ENCODE data around the gene GPA33. TPM values are rescaled to one million over a fixed set of nuclear protein-coding genes. Genes with fewer than 3 reads are reported as not detected.

GPA33 gene
- polyA plus RNA-seq, 1 donor (not counting 4 experiments of a cell fraction or from before 2014, with no cell fraction given): not detected

GRCh38 chr1:167137793-167138510 is 47.8 kb upstream of the GPA33 start:
- H3K9me3 ChIP-seq (ENCODE audit: control insufficient read depth, low read depth, low read length): no peaks in the 10 kb centered on the region
- DNase-seq (ENCODE audit: low read depth, low spot score) (no peak), FAIRE-seq (no peak)
- H3K79me2 ChIP-seq (ENCODE audit: control insufficient read depth, insufficient read depth, low read length): no peaks in the 10 kb centered on the region
- no peak overlapping the region for H3K4me3 ChIP-seq (ENCODE audit: control insufficient read depth in 2 of 3, extremely low read depth in 1 of 3, insufficient read depth in 2 of 3, low read depth in 1 of 3, low read length in 3 of 3)
- no peak overlapping the region for H2AFZ ChIP-seq (ENCODE audit: control insufficient read depth, low read length)
- peaks cover 8% of the 10 kb centered on the region for H3K4me1 ChIP-seq (ENCODE audit: control insufficient read depth, extremely low read depth, insufficient read depth, low read length)
- no peak overlapping the region for H3K27ac ChIP-seq (ENCODE audit: control insufficient read depth, insufficient read depth, low read length)
- H3K9ac ChIP-seq (ENCODE audit: control insufficient read depth, extremely low read depth, insufficient read depth, low read length): no peak overlapping the region
- no peaks in the 10 kb centered on the region for H3K27me3 ChIP-seq (ENCODE audit: control insufficient read depth, extremely low read depth, insufficient read depth, low read length)
- H3K4me2 ChIP-seq (ENCODE audit: control insufficient read depth, extremely low read depth, insufficient read depth, low read depth, low read length): no peak overlapping the region
- H4K20me1 ChIP-seq (ENCODE audit: control insufficient read depth, extremely low read depth, insufficient read depth, low read length): no peaks in the 10 kb centered on the region
- no peaks in the 10 kb centered on the region for H3K36me3 ChIP-seq (ENCODE audit: control insufficient read depth in 2 of 2, extremely low read depth in 1 of 2, insufficient read depth in 2 of 2, low read length in 2 of 2)
- no peaks in the 10 kb centered on the region for H3K9me1 ChIP-seq (ENCODE audit: control insufficient read depth, extremely low read depth, insufficient read depth, low read length)
- TF ChIP-seq EZH2 (IDR thresholded peaks at IDR 0.05; ENCODE audit: low read length) (no peak), CTCF (optimal IDR thresholded peaks at IDR 0.05 in 1 of 3, IDR thresholded peaks at IDR 0.05 in 1 of 3, conservative IDR thresholded peaks at IDR 0.05 in 1 of 3; ENCODE audit: extremely low read depth in 1 of 3, insufficient read depth in 2 of 3, low read length in 3 of 3) (no peak)
- dilution Hi-C loops (cut with MboI; ENCODE audit: extremely low pct_ligation_motif_present, low sequenced_read_pairs): no loop called here

GRCh38 chr1:167137332-167137781 is 47.2 kb upstream of the GPA33 start:
- H3K27me3 ChIP-seq (ENCODE audit: control insufficient read depth, extremely low read depth, insufficient read depth, low read length): no peaks in the 10 kb centered on the region
- TF ChIP-seq EZH2 (IDR thresholded peaks at IDR 0.05; ENCODE audit: low read length) (no peak), CTCF (optimal IDR thresholded peaks at IDR 0.05 in 1 of 3, IDR thresholded peaks at IDR 0.05 in 1 of 3, conservative IDR thresholded peaks at IDR 0.05 in 1 of 3; ENCODE audit: extremely low read depth in 1 of 3, insufficient read depth in 2 of 3, low read length in 3 of 3) (no peak)
- dilution Hi-C loops (cut with MboI; ENCODE audit: extremely low pct_ligation_motif_present, low sequenced_read_pairs): no loop called here
- H4K20me1 ChIP-seq (ENCODE audit: control insufficient read depth, extremely low read depth, insufficient read depth, low read length): no peaks in the 10 kb centered on the region
- no peak overlapping the region for H3K9ac ChIP-seq (ENCODE audit: control insufficient read depth, extremely low read depth, insufficient read depth, low read length)
- no peaks in the 10 kb centered on the region for H3K79me2 ChIP-seq (ENCODE audit: control insufficient read depth, insufficient read depth, low read length)
- FAIRE-seq (no peak), DNase-seq (ENCODE audit: low read depth, low spot score) (no peak)
- H2AFZ ChIP-seq (ENCODE audit: control insufficient read depth, low read length): no peak overlapping the region
- H3K36me3 ChIP-seq (ENCODE audit: control insufficient read depth in 2 of 2, extremely low read depth in 1 of 2, insufficient read depth in 2 of 2, low read length in 2 of 2): no peaks in the 10 kb centered on the region
- H3K9me1 ChIP-seq (ENCODE audit: control insufficient read depth, extremely low read depth, insufficient read depth, low read length): no peaks in the 10 kb centered on the region
- H3K4me3 ChIP-seq (ENCODE audit: control insufficient read depth in 2 of 3, extremely low read depth in 1 of 3, insufficient read depth in 2 of 3, low read depth in 1 of 3, low read length in 3 of 3): no peak overlapping the region
- H3K27ac ChIP-seq (ENCODE audit: control insufficient read depth, insufficient read depth, low read length): no peak overlapping the region
- H3K4me2 ChIP-seq (ENCODE audit: control insufficient read depth, extremely low read depth, insufficient read depth, low read depth, low read length): no peak overlapping the region
- peaks cover 8% of the 10 kb centered on the region for H3K4me1 ChIP-seq (ENCODE audit: control insufficient read depth, extremely low read depth, insufficient read depth, low read length)
- H3K9me3 ChIP-seq (ENCODE audit: control insufficient read depth, low read depth, low read length): no peaks in the 10 kb centered on the region

Data from keratinocyte (primary cell).